Cardiac fibroblast (primary cell): ENCODE measurements around the gene STAT5B.
A peak's percentile ranks its signal among the peaks of the same experiment; 100 is the strongest.
"Not testable (repeated sequence)": the region's sequence is repeated elsewhere in the genome, so short reads cannot be mapped to it uniquely, and the experiment has no call there.

Experiments used
- DNase-seq, 2 donors: peaks; one replicate each; pipeline versions ENCODE4 v3.0.0 to v3.0.0-alpha.2; 2010; ENCODE audit warnings: low read depth in 2 of 2
- H3K4me3 ChIP-seq, 2 donors: replicated peaks in 1 of 2; 1 replicate in 1 of 2; 2 replicates in 1 of 2; pipeline ENCODE4 v1.5.1; 2011; ENCODE audit warnings: low read depth in 2 of 2, low read length in 2 of 2, mild to moderate bottlenecking in 2 of 2, moderate library complexity in 1 of 2
- CTCF ChIP-seq: IDR thresholded peaks from one replicate; pipeline ENCODE4 v1.5.1; 2011; ENCODE audit warnings: low read depth, mild to moderate bottlenecking, low read length, inconsistent platforms

STAT5B gene

GRCh38 chr17:42225646-42226045 lies 50.5 kb downstream of the STAT5B start:
- TF ChIP-seq CTCF = no peak
- no peak for DNase-seq
- no peak overlapping the region for H3K4me3 ChIP-seq

- H3K4me3 ChIP-seq = no peak overlapping the region
- no peak for DNase-seq
- no peak for TF ChIP-seq CTCF
Measured at GRCh38 chr17:42224651-42225050, 51.5 kb downstream of the STAT5B start.

GRCh38 chr17:42221886-42222745 lies 54.1 kb downstream of the STAT5B start:
- no peak overlapping the region for H3K4me3 ChIP-seq
- DNase-seq = peak; percentile 75 to 82

GRCh38 chr17:42219280-42219679 lies 56.9 kb downstream of the STAT5B start:
- H3K4me3 ChIP-seq, DNase-seq: not testable (repeated sequence)

More at GRCh38 chr17:42221886-42222745, 54.1 kb downstream of the STAT5B start:
- peak; percentile 88 for TF ChIP-seq CTCF

- H3K4me3 ChIP-seq = no peak overlapping the region
- TF ChIP-seq CTCF = no peak
- DNase-seq = no peak
Measured at GRCh38 chr17:42214156-42214555, 62.0 kb downstream of the STAT5B start.

GRCh38 chr17:42212382-42212781 lies 63.8 kb downstream of the STAT5B start:
- no peak for TF ChIP-seq CTCF
- no peak overlapping the region for H3K4me3 ChIP-seq
- DNase-seq = no peak

- not testable (repeated sequence) for H3K4me3 ChIP-seq
- DNase-seq = peak in 1 of 2 donors; percentile 34
Measured at GRCh38 chr17:42211921-42212341, 64.3 kb downstream of the STAT5B start.

- no peak overlapping the region for H3K4me3 ChIP-seq
- TF ChIP-seq CTCF = no peak
- DNase-seq = no peak
Measured at GRCh38 chr17:42210046-42210445, 66.1 kb downstream of the STAT5B start.

- not testable (repeated sequence) for DNase-seq, H3K4me3 ChIP-seq
Measured at GRCh38 chr17:42206153-42206612, 70.0 kb downstream of the STAT5B start.
